HL-60/S4 (cell line): ENCODE results near the gene ARID3C.

Experiments used
- in situ Hi-C: fragments of 300-500 bp; cut with MboI; formaldehyde crosslinking; loops from 2 replicates; pipeline ENCODE4 v1.14.3; 2022; ENCODE audit warnings: low sequenced_read_pairs

ARID3C gene

DNA sequence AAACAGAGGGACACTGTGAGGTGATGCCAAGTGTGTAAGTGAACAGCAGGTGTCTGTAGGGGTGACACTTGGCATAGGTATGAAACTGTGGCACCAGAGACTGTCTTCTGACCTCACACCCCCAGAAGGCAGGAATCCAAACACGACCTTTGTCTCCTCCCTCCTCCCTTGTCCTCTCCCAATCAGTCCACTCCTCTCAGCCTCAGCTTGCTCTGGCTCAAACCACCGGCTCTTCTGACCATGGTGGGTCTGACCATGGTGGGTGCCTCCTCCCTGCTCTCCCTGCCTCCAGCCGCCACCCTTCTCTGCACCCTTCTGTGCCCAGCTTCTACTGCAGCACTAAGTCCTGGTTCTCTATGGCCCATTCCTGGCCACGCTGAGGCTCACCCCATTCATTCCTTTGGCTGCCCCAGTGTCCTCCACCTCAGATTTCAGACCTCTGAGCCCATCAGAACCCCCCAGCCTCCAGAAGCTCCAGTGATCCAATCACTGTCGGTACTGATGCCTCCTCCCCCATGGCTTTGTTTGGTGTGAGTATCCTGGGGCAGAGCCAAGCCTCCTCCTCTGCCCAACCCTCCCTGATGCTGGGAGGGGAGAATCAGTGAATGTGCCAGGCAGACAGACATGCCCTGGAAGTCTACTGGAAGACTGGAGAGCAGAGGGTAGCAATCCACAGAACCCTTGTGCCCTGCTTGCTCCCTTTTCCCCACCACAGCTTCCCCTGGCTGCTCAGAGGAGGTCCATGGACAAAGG is 1.7 kb upstream of the ARID3C start:
- in situ Hi-C loops, result no loop called here

DNA sequence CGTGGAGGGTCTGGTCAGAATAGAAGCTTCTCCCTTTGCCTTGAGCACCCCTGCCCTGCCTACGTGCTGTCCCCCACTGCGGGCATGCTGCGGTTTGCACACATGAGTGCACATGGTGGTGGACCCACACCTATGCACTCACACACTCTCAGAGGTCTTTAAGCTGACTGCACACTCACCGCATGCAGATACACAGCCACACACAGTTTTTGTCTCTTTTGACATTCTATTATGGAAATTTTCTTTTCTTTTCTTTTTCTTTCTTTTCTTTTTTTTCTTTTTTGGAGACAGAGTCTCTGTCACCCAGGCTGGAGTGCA is 584 bp upstream of the ARID3C start:
- in situ Hi-C loops, result no loop called here

DNA sequence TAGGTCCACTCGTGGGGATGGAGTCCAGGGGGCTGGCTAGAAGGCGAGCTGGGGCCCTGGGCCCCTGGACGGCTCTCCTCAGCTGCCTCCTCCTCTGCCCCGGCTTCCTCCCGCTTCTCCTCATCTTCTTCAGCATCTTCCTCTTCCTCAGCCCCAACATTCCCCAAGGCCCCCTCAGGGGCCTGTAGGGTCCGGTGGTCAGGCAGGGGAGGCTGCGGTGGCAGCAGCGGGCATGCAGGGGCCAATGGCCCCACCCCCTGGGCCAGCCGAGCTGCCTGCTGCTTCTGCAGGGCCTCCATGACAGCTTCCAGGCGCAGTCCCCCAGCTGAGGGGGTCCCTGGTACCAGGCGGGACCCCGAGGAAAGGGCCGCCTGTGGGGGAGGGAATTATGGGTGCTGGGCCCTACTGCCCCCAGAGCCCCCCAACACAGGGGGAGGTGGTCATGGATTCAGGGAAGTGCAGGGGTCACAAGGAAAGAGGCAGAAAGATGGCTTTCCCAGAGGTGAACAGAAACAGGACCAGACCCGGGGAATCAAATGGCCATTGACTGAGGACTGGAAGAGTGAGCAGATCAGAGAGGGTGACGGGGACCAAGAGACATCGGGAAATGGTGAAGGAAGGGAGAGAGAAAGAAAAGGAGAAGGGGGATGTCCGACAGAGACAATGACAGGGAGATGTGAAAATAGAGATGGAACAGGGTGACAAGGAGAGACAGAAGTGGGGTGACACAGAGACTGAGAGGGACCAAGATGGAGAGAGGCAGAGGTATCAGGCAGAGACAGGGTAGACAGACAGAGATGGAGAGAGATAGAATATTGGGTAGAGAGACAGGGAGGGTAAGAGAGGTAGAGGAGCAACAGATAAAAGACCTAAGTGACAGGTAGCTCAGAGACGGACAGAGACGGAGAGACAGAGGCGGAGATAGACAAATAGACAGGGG is 880 bp downstream of the ARID3C start:
- in situ Hi-C loops, result no loop called here

DNA sequence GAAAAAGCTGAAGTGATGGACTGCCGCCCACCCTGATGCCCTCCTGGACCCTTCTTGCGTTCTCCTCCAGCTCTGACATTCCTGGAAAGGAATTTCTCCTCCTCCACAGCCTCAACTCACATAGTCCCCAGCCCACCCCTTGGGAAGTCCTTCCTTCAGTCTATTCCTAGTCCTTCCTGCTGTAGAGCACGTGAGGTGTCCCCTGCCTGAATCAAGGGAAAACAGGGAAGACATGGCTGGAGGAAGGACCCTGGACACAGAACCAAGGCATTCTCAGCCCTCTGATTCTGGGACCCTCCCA is 3.7 kb downstream of the ARID3C start:
- in situ Hi-C loops, result no loop called here

DNA sequence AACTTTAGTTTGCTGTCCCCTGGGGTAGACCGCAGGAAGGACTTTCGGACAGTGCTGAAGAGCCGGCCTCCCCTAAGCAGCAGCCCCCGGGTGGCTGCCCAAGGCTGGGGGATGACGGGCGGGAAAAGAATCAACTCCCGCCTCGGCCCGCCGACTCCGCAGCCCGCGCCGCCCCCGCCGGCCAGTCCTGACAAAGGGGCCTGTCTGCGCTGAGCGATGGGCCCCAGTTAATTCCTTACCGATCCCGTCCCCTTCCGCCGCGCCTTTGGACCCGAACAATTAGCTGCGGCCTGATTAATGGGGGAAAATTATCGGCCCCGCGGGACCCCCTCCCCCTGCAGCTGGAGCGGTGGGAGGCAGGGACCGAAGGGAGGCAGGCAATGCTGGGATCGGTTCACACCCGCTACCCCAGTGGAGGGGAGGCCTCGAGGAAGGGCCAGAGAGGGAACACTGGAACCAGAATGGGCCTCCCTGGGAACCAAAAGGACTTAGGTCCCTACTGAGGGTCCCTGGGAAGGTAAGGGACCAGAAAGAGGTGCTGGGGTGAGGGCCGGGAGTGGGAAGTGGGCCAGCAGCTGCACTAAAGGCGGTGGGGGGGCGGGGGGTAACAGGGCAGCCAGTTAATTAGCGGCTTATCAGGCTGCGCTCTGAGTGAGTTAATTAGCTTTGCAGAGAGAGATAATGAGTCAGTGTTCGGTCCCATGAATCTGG is 4.2 kb downstream of the ARID3C start:
- in situ Hi-C loops, result no loop called here

DNA sequence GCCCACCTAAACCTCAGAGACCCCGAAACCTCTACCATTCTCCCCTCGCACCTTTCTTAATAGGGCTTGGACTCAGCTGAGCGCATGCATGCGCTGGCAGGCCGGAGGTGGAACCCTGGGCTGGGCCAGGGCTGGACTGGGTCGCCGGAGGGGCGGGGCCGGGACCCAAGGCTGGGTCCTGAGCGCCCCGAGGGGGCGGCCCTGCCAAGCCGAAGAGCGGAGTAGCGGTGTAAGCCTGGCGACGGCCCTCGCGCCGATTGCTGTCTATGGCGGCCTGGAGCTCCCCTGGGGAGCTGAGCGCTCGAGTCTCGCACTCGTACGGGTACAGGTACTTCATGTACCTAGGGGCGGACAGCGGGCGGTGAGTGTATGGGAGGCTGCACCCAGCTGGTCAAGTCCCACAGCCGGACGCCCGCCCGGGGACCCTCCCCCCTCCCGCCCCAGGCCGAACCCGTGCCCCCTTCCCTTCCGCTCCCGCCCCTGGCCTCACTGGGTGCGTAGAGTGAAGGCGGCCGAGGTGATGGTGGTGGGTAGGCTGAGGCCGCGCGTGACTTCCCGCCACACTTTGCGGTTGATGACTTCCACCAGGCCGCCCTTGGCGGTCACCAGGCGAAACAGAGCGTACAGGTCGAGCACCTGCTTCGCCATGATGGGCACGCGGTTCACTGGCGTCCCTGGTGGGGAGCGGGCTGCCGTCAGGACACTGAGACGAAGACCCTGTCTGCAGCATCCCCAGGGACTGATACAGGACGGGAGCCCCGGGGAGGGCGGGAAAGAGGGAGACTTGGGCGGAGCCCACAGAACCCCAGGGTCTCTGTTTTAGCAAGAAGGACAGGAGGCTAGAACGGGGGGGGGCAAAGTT is 5.3 kb downstream of the ARID3C start:
- in situ Hi-C loops, result no loop called here

DNA sequence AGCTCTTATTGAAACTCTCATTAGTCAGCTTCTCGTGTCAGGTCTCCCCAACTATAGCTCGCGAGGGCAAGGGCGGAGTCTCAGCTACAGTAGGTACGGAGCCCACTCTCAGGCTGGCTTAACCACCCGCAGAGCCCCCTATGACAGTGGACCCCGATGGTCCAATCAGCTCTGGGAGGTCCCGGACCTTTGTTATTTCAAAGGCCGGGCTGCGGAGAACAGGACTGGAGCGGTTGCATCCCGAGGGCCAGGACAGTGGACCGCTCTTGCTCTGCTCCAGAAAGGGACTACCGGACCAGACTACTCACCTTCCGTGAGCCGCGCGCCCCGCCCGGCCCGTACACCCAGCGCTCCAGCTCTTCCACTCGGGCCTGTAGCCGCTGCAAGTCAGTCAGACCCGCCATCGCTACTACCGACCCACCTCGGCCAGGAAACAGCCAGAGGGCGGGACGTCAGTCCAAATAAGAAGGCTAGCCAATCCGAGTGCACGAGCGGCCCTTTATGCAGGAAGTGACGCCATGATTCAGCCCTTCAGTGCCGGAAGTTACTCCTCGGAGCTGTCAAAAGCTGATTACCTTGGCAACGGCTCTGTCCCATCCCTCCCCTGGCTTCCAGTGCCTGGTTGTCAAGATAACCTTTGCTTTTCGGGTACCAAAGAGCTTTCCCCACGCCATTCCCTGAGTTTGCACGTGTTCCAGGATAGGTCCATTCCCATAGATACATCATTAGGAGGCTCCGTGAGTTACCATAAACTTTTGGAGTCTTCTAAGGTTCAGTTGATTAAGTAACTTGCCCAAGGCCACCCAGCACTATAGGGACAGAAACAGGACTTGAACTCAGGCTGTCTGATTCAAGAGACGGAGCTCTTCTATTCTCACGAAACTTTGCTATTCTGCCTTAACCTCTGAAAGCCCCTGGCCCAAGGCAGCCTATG is 8.5 kb downstream of the ARID3C start, which contains the start of gene DCTN3:
Gene DCTN3, minus strand, starts transcription at position 435 of the 934 bp plus-strand sequence. Its CDS starts 31 bp downstream, at position 404.
- in situ Hi-C loops, result no loop called here

DNA sequence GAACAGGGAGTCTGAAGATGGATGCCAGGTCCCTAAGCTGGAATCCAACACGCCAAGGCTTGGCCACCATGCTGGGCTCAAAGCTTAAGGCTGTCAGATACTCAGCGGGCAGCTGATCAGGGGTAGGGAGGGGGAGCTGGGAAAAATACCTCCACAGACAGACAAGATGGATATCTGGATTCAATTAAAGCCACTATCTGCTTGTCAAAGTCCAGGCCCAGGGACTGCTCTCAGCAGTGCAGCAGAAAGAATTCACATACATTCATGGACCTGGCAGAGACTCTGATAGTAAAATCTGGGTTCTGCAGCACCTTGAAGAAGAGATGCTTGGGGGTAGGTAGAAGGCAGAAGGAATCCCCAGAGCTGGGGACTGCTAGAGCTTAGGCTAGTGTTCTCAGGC is 13.7 kb downstream of the ARID3C start:
- in situ Hi-C loops, result no loop called here

DNA sequence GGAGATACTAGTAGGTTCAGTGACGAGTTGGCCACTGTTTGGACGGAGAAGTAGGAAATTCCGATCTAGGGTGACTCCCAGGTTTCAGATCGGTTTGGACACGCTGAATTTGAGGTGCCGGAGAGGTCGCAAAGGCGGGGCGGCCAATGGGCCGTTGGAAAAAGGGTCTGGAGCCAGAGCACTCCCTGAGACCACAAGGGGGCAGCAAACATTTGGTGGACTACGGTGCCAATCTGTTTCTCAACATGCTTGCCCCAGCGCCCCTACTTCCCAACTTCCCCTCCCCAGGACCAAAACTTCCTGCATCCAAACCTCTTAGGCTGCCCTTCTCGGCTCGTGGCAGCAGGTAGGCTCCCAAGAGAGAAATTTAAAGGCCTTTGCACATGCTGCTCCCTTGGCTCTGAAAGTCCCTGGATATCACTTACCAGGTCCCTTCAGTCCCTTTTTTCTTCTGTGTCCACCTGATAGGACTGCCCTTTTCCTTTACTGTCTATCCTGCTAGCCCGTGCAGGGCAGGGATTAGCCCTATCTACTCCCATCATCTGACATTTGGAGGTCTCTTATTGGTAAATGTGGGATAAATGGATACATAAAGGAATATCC is 16.0 kb downstream of the ARID3C start:
- in situ Hi-C loops, result no loop called here

DNA sequence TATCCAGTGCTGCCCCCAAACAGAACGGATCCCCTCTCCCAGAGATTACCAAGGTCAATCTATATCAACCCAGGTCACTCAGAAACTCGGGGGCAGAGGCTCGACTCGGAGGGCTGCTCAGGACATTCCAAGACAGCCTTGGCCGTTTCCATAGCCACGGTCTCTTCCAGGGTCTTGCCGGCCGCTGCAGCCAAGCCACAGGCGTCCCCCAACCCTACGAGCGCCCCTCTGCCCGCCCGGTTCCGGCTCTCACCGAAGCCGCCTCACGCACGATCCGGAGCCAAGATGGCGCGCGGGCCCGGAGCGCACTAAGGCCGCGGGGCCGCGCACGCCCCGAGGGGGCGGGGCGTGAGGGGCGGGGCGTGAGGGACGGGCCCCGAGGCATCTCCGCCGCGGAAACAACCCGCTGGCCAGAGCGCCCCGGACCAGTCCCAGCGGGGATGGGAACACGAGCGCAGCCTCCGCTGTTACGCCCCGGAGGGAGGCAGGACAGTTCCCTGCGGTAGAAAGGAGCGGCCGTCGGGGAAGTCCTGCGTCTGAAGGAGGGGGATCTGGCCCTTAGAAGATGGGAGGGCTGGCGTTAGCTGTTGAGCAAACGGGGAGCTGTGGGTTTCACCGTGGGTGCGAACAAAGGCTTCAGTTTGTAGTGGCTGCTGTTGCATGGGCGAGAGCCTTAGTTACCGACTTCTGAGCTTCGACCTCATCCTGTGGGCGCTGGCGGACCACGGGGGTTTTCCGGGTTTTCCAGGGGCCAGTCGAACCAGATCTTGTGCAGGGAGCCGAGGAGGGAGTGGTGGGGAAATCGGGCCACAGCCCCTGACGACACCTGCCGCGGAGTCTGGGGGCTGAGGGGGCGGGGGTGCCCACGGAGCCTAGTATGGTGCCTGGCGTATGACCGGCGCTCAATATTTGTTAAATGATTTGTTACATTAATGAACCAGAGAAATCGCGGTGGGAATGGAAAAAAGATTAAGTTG is 16.8 kb downstream of the ARID3C start, which contains the start of gene RPP25L:
Gene RPP25L, minus strand, starts transcription at position 287 of the 977 bp plus-strand sequence. CDS start 801 bp downstream, outside the sequence.
- in situ Hi-C loops, result no loop called here

DNA sequence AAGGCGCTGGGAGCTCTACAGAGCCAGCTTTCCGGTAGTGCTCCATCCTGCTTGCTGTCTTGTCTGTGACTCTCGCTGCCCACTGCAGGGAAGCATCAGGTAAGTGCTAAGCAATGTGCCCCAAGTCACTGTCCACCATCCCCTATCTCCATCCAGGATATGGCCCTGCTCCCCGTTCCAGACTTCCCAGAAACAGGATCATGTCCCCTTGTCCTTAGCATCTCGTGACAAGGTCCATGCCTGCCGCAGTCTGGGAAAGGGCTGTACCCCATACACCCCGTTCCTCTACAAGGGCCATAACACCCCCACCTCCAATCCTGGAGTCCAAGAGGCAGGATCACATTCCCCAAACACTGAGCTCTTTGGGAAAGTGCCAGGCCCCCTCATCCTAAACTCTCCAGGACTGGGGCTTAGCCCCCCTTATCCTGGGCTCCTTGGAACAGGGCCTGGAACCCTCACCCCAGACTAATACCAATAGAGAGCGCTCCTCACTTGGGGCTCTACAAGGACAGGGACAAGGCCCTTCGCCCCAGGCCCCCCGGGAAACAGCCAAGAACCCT is 17.5 kb downstream of the ARID3C start:
- in situ Hi-C loops, result no loop called here

DNA sequence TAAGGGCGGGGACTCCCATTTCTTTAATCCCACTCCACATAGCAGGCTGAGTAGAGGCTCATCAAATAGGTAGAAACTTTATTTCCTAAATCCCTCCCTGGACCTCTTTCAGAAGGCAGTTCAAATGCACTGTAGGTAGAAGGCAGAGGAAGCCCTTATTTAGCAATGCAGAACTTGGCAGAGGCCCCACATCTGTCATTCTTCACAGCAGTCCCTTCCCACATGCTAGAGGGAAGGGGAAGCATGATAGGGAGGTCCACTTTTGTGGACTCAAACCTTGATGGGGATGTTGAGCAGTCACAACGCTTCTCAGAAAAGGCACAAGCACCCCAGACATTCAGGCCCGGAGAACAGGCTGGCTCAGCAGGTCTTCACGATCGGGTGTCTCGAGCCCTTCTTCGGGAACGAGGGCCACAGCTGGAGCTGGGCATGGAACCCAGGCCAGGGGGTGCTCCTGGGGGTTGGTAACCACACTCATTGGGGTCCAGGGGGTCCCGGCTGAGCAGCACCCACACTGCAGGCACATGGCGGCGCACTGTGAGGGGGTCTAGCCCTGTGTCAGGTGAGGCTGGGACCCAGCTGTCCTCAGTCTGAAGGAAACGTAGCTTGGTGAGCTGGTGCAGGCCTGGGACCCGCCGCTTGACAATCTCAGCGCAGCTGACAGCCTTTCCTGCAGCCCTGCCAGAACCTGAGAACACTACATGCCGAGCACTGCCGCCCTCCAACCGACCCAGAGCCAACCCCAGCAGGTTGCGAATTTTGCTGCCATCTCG is 18.2 kb downstream of the ARID3C start:
- in situ Hi-C loops, result no loop called here

DNA sequence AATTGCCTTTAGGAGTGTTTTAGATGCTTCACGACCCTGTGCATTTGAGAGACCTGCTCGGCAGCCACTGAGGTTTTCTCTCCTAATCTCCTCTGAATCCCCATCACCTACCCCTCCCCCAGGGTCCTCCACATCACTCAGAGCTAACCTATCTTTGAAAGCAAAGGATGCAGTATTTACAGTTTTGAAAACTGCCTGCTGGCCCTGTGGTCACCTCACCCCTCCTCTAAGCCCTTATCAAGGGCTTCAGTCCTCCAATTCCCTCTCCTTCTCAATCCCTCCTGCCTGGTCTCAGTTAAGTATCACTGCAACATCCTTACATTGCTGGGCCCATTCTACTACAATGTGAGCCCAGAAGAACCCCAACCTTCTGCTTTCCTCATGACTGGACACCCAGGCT is 21.5 kb downstream of the ARID3C start:
- in situ Hi-C loops, result no loop called here

DNA sequence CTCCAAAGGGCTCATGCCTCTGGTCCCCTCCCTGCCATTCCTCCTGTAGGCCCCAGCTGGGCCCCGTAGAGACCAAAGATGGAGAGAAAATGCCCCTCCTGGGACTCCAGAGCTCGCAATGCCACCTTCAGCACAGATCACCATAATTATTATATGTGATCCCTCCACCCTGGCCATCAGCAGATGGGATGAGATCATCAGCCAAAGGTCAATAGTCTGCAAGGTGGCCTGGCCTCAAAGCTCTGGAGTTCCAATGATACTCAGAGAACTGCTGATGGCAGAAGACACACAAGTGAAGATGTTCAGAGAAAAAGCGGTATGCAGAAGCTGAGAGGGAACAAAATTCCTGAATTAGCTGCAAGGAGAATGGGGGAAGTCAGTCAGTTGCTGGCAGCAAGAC is 22.0 kb downstream of the ARID3C start:
- in situ Hi-C loops, result no loop called here

DNA sequence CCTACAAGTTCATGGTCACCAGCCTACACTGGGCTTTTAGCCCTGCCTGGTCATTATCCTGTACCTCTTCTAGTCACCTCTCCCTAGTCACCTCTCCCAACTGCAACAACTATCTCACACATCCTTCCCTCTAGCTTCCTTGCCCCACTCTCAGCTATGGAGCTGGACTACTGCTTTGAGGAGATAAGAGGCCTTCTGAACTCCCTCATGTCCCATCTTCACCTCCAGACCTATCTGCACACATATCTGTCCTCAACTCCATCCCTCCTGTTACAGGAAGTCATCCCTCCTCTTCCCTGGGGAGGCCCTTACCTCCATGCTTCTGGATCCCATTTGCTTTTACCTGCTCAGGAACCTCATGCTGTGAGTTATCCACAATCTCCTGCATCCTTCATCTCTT is 22.7 kb downstream of the ARID3C start:
- in situ Hi-C loops, result no loop called here

DNA sequence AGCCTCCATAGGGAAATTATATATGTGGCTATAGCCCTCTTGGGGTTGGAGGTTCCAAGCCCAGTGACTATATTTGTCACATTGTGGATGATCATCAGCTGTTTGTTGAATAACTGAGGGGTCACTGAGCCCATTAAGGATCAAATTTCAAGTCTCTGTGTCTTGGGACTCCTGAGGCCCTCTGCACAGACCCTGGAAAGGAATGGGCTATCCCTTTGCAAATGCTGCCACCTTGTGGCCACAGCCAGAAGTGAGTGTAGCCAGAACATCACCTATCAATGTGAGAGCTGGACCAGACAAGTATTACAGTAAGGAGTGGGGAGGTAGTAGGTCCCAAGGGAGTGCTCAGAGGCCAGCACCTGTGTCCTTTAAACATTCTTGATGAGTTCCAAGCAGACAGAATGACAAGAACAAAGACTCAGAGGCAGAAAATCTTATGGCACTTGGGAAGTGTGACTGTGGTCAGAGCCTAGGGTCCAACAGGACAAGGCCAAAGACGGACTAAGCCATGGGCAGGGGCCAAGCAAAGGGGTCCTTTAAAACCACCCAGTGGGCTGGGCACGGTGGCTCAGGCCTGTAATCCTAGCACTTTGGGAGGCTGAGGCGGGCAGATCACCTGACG is 25.1 kb downstream of the ARID3C start:
- in situ Hi-C loops, result no loop called here
